ENCODE data around the gene ALK. TPM values are rescaled to one million over a fixed set of nuclear protein-coding genes. Genes with fewer than 3 reads are reported as not detected.
A peak's percentile ranks its signal among the peaks of the same experiment; 100 is the strongest.

The ALK gene
- total and polyA plus RNA-seq, 12 donors: 0.09 to 1.8 (median 0.53) TPM; not detected in 1

- TF ChIP-seq POLR2A (IDR thresholded peaks at IDR 0.05): no peak
- TF ChIP-seq CTCF (IDR thresholded peaks at IDR 0.05): no peak
- no peak overlapping the region for H3K4me3 ChIP-seq
- no peak overlapping the region for H3K27ac ChIP-seq
- intact Hi-C loops (cut with DNase I): no loop called here
- DNase-seq: no peak
- no peaks in the 10 kb centered on the region for H3K36me3 ChIP-seq (replicated peaks in 1 of 2)
- no peaks in the 10 kb centered on the region for H3K9me3 ChIP-seq (replicated peaks in 1 of 3)
- no peaks in the 10 kb centered on the region for H3K27me3 ChIP-seq
- WGBS, 4 donors: 73 to 91% (median 84%) methylated on average over 5 of the region's 5 CpGs
- no peaks in the 10 kb centered on the region for H3K4me1 ChIP-seq (replicated peaks in 1 of 2)
Observed at GRCh38 chr2:29206941-29207340, 714.4 kb downstream of the ALK start.

GRCh38 chr2:29202819-29203495, 718.4 kb downstream of the ALK start:
- intact Hi-C loops (cut with DNase I): no loop called here
- no peak for DNase-seq
- Histone ChIP-seq H3K4me3 (no peak overlapping the region), H3K27ac (no peak overlapping the region), H3K27me3 (no peaks in the 10 kb centered on the region), H3K9me3 (replicated peaks in 1 of 3) (no peaks in the 10 kb centered on the region), H3K36me3 (replicated peaks in 1 of 2) (no peaks in the 10 kb centered on the region), H3K4me1 (replicated peaks in 1 of 2) (no peaks in the 10 kb centered on the region)
- WGBS, 4 donors: 78 to 93% (median 84%) methylated on average over 5 of the region's 5 CpGs
- TF ChIP-seq CTCF (IDR thresholded peaks at IDR 0.05) (no peak), POLR2A (IDR thresholded peaks at IDR 0.05) (no peak)

DNA sequence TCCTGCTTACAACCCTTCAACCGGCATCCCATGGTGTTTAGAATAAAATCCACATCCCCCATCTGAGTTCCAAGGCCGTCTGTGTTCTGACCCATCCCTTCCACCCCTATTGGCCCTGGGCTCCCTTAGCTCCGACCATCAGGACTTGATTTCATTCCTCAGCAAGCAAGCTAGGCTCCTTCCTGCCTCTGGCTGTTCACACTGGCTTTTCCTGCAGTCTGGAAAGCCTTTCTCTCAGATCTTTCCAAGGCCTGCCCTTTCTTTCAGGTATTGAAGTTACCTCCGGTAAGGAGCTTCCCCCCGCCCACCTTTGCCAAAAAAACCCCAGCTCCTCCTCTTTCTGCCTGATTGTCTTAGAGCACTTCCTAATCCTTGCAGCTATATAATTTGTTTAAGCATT, 719.4 kb downstream of the ALK start:
- intact Hi-C loops (cut with DNase I): no loop called here
- TF ChIP-seq POLR2A (IDR thresholded peaks at IDR 0.05) (no peak), CTCF (IDR thresholded peaks at IDR 0.05) (no peak)
- 59 to 69% (median 66%) methylated on average over 5 of the region's 5 CpGs for WGBS, 4 donors

DNA sequence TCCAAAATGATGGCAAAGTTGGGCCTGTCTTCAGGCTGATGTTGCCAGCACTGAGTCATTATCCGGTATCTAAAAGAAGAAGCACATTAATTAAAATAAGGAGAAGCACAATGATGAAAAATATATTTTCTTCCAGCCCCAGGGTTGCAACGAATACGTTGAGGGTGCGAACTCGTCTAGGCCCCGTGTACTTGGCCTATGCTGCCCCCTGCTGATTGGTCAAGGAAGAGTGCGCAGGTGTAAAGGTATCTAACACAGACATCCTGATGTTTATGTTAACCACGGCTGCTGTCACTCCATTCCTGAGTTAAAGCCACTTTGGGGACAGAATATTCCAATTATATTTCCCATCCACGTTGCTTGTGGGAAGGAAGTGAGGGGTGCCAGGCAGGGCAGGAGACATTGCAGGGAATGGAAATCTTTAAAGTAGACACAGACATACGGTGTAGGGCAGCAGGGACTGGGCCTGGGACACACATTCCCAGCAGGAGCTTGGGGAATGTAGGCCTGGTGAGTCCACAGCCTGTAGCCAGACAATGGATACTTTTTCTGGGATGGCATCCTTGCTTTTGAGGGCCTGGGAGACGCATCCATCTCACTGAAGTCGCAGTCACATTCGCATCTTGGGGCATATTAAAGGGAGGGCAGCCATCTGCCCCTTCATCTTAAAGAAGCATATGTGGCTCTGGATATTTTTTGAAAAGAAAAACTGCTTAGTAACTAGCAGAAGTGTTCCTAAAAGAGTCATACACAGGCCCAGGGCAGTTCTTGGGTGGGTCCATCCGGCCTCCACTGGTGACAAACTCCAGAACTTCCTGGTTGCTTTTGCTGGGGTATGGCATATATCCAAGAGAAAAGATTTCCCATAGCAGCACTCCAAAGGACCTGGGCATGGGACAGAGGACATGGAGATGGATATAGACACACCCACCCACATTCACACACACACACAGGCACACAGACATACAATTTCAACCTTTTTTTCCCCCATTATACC, 724.3 kb downstream of the ALK start:
- intact Hi-C loops (cut with DNase I): loop anchor here (2.0 to 5.0 kb wide), 2 partner anchors 240 kb away; no protein-coding TSS in a partner anchor
- H3K9me3 ChIP-seq (replicated peaks in 1 of 3): no peaks in the 10 kb centered on the region
- H3K27ac ChIP-seq: no peak overlapping the region
- H3K4me1 ChIP-seq (replicated peaks in 1 of 2): no peaks in the 10 kb centered on the region
- 34 to 37% (median 35%) methylated on average over 14 of the region's 14 CpGs for WGBS, 4 donors
- no peaks in the 10 kb centered on the region for H3K27me3 ChIP-seq
- no peak overlapping the region for H3K4me3 ChIP-seq
- TF ChIP-seq POLR2A (IDR thresholded peaks at IDR 0.05) (no peak), CTCF (IDR thresholded peaks at IDR 0.05) (peak; percentile 57 to 81 (median 70))
- DNase-seq: peak; percentile 57 to 81 (median 66)
- no peaks in the 10 kb centered on the region for H3K36me3 ChIP-seq (replicated peaks in 1 of 2)

More for the DNA sequence above, 719.4 kb downstream of the ALK start:
- H3K27ac ChIP-seq: no peak overlapping the region
- no peaks in the 10 kb centered on the region for H3K27me3 ChIP-seq
- H3K4me1 ChIP-seq (replicated peaks in 1 of 2): no peaks in the 10 kb centered on the region
- H3K9me3 ChIP-seq (replicated peaks in 1 of 3): no peaks in the 10 kb centered on the region
- no peak overlapping the region for H3K4me3 ChIP-seq
- H3K36me3 ChIP-seq (replicated peaks in 1 of 2): no peaks in the 10 kb centered on the region
- no peak for DNase-seq
